Mesendoderm (in vitro differentiated cells): ENCODE data around the gene GGTLC2.
"Not testable (repeated sequence)": the region's sequence is repeated elsewhere in the genome, so short reads cannot be mapped to it uniquely, and the experiment has no call there.

Source experiments
- DNase-seq: peaks from one replicate; pipeline ENCODE4 v3.0.0; 2013
- H2AK5ac ChIP-seq: 2 replicates; pipeline ENCODE4 v1.6.1; 2013; ENCODE audit warnings: low read length, inconsistent platforms
- H2BK120ac ChIP-seq: 2 replicates; pipeline ENCODE4 v1.6.1; 2013; ENCODE audit warnings: low read depth, mild to moderate bottlenecking, low read length, moderate library complexity, mixed read lengths
- H2BK15ac ChIP-seq: replicated peaks from 2 replicates; pipeline ENCODE4 v1.6.1; 2013; ENCODE audit warnings: low read depth, mild to moderate bottlenecking, moderate library complexity
- H2BK5ac ChIP-seq: 2 replicates; pipeline ENCODE4 v1.6.1; 2013; ENCODE audit warnings: low read length, inconsistent platforms
- H3K18ac ChIP-seq: 2 replicates; pipeline ENCODE4 v1.6.1; 2013; ENCODE audit warnings: mild to moderate bottlenecking, low read length, mixed read lengths
- H3K23ac ChIP-seq: one replicate; pipeline ENCODE4 v1.6.1; 2013; ENCODE audit warnings: low read length
- H3K27ac ChIP-seq: 2 replicates; pipeline ENCODE4 v1.5.1; 2013; ENCODE audit warnings: low read depth, mild to moderate bottlenecking, inconsistent platforms, low read length, moderate library complexity
- H3K27me3 ChIP-seq: 2 replicates; pipeline ENCODE4 v1.6.1; 2013; ENCODE audit warnings: low read length, control low read depth, mild to moderate bottlenecking, inconsistent platforms; ENCODE audit not compliant: insufficient read depth, poor library complexity
- H3K36me3 ChIP-seq: 2 replicates; pipeline ENCODE4 v1.6.1; 2013; ENCODE audit warnings: low read length, inconsistent platforms; ENCODE audit not compliant: control insufficient read depth, insufficient read depth
- H3K4ac ChIP-seq: one replicate; pipeline ENCODE4 v1.6.1; 2013; ENCODE audit warnings: low read depth, mild to moderate bottlenecking, low read length, moderate library complexity
- H3K4me1 ChIP-seq: 2 replicates; pipeline ENCODE4 v1.6.1; 2013; ENCODE audit warnings: low read depth, low read length, inconsistent platforms; ENCODE audit not compliant: control insufficient read depth
- H3K4me2 ChIP-seq: 2 replicates; pipeline ENCODE4 v1.6.1; 2013; ENCODE audit warnings: low read length
- H3K4me3 ChIP-seq: 2 replicates; pipeline ENCODE4 v1.5.1; 2013; ENCODE audit warnings: mild to moderate bottlenecking, low read length
- H3K56ac ChIP-seq: one replicate; pipeline ENCODE4 v1.6.1; 2013; ENCODE audit warnings: low read length
- H3K79me1 ChIP-seq: 2 replicates; pipeline ENCODE4 v1.6.1; 2013; ENCODE audit warnings: low read length, inconsistent platforms
- H3K79me2 ChIP-seq: 2 replicates; pipeline ENCODE4 v1.6.1; 2013; ENCODE audit warnings: mild to moderate bottlenecking, low read length; ENCODE audit not compliant: control insufficient read depth, insufficient read depth
- H3K9ac ChIP-seq: 2 replicates; pipeline ENCODE4 v1.6.1; 2013; ENCODE audit warnings: low read length, inconsistent platforms
- H4K5ac ChIP-seq: one replicate; pipeline ENCODE4 v1.6.1; 2013; ENCODE audit warnings: low read length
- H4K8ac ChIP-seq: one replicate; pipeline ENCODE4 v1.6.1; 2013; ENCODE audit warnings: low read depth, mild to moderate bottlenecking, control low read depth, low read length, moderate library complexity
- WGBS: extraction: QIAGEN DNeasy Blood & Tissue Kit; methylation state at CpG from one replicate; pipeline ENCODE4 v1.1.7; 2013; ENCODE audit warnings: low lambda C conversion rate, missing lambda C conversion rate; ENCODE audit not compliant: insufficient coverage; ENCODE audit errors: extremely low coverage; 5-methylcytosine and 5-hydroxymethylcytosine counted together

Gene GGTLC2

GRCh38 chr22:22686202-22687115 is 42.0 kb downstream of the GGTLC2 start:
- H3K4ac ChIP-seq, H2AK5ac ChIP-seq, H3K27me3 ChIP-seq, H3K4me3 ChIP-seq, H3K79me1 ChIP-seq, H3K79me2 ChIP-seq, H3K56ac ChIP-seq, H3K4me1 ChIP-seq, H4K8ac ChIP-seq, H2BK120ac ChIP-seq, H2BK5ac ChIP-seq, H3K27ac ChIP-seq, H3K9ac ChIP-seq, H4K5ac ChIP-seq, H3K4me2 ChIP-seq, H3K36me3 ChIP-seq, DNase-seq, H2BK15ac ChIP-seq, H3K23ac ChIP-seq, H3K18ac ChIP-seq: not testable (repeated sequence)
- WGBS = no CpG with 5 or more reads among the region's 8 CpGs

GRCh38 chr22:22687638-22688500 is 43.5 kb downstream of the GGTLC2 start:
- H3K23ac ChIP-seq = no peak overlapping the region
- no peak overlapping the region for H3K4ac ChIP-seq
- H3K18ac ChIP-seq = no peak overlapping the region
- no peak overlapping the region for H3K4me2 ChIP-seq
- H2BK15ac ChIP-seq = no peak overlapping the region
- DNase-seq = peak; percentile 41
- WGBS = no CpG with 5 or more reads among the region's 4 CpGs
- no peaks in the 10 kb centered on the region for H3K79me1 ChIP-seq
- no peak overlapping the region for H2BK5ac ChIP-seq
- H2AK5ac ChIP-seq = no peak overlapping the region
- no peak overlapping the region for H4K8ac ChIP-seq
- no peaks in the 10 kb centered on the region for H3K36me3 ChIP-seq
- no peak overlapping the region for H4K5ac ChIP-seq
- H3K4me1 ChIP-seq = no peaks in the 10 kb centered on the region
- H3K56ac ChIP-seq = no peak overlapping the region
- H2BK120ac ChIP-seq = no peak overlapping the region
- no peaks in the 10 kb centered on the region for H3K79me2 ChIP-seq
- H3K27me3 ChIP-seq = no peaks in the 10 kb centered on the region
- no peak overlapping the region for H3K27ac ChIP-seq
- no peak overlapping the region for H3K4me3 ChIP-seq
- no peak overlapping the region for H3K9ac ChIP-seq

DNA sequence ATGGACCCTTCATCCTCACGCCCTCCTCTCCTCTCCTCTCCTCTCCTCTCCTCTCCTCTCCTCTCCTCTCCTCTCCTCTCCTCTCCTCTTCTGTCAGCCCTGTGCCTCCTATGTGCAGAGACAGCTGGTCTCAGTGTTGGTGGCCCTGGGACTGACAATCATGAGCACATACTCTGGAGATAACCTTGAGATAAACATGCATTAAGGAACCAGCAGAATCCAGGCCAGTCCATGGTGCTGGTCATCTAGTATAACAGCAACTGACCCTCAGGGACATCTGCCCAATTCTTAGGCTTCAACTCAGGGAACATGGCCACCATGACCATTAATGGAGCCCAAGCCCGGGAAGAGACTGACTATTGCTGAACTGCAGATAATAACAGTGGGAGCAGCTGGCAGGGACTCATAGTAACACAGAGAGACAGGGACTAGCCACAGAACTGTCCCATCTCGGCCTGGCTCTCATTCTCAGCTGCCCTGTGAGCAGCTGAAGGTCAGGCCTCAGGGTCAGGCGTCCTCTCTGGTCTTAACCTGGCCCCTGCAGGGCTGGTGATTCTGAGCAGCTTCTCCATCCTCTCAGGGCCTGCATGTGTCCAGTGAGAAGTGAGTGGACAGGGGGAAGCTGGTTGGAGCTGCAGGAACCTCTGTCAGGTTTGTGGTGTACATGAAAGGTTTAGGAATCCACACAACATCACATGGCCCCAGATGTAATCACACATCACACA is 45.4 kb downstream of the GGTLC2 start:
- no peak overlapping the region for H2AK5ac ChIP-seq
- H3K79me1 ChIP-seq = no peaks in the 10 kb centered on the region
- no peaks in the 10 kb centered on the region for H3K27me3 ChIP-seq
- no CpG with 5 or more reads among the region's 4 CpGs for WGBS
- no peak overlapping the region for H4K5ac ChIP-seq
- no peak overlapping the region for H3K18ac ChIP-seq
- no peak for DNase-seq
- no peaks in the 10 kb centered on the region for H3K36me3 ChIP-seq
- no peaks in the 10 kb centered on the region for H3K79me2 ChIP-seq
- no peaks in the 10 kb centered on the region for H3K4me1 ChIP-seq
- H2BK15ac ChIP-seq = no peak overlapping the region
- H4K8ac ChIP-seq = no peak overlapping the region
- no peak overlapping the region for H3K23ac ChIP-seq
- no peak overlapping the region for H3K9ac ChIP-seq
- no peak overlapping the region for H2BK5ac ChIP-seq
- H3K4me2 ChIP-seq = no peak overlapping the region
- H3K4ac ChIP-seq = no peak overlapping the region
- H3K56ac ChIP-seq = no peak overlapping the region
- no peak overlapping the region for H3K27ac ChIP-seq
- H2BK120ac ChIP-seq = no peak overlapping the region
- no peak overlapping the region for H3K4me3 ChIP-seq

DNA sequence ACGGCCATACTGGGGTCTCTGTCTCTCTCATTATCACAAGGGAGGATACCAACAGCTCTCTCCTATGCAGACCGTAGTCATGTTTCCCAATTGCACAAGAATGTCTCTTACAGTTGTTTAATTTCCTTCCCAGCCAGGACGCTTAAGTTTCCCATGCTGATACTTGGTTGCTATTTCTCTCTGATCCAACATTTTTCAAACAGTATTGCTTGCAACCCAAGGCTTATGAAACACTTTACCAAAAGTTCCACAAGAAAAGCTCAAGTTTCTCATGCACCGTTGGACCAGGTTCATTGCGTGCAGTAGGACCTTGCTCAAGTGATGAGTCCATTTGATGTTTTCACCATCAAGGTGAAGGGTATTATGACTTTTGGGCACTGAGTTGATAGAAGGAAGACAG is 46.6 kb downstream of the GGTLC2 start:
- no peak overlapping the region for H3K27ac ChIP-seq
- H3K56ac ChIP-seq = no peak overlapping the region
- no peak overlapping the region for H2BK5ac ChIP-seq
- H3K27me3 ChIP-seq = no peaks in the 10 kb centered on the region
- no peak overlapping the region for H4K5ac ChIP-seq
- no peak overlapping the region for H3K9ac ChIP-seq
- H3K79me1 ChIP-seq = no peaks in the 10 kb centered on the region
- H2BK120ac ChIP-seq = no peak overlapping the region
- H3K4me3 ChIP-seq = no peak overlapping the region
- H3K4ac ChIP-seq = no peak overlapping the region
- no peak overlapping the region for H3K23ac ChIP-seq
- H4K8ac ChIP-seq = no peak overlapping the region
- no peaks in the 10 kb centered on the region for H3K36me3 ChIP-seq
- no peak overlapping the region for H2AK5ac ChIP-seq
- no peaks in the 10 kb centered on the region for H3K79me2 ChIP-seq
- no peak overlapping the region for H3K4me2 ChIP-seq
- no peak overlapping the region for H2BK15ac ChIP-seq
- no peak overlapping the region for H3K18ac ChIP-seq
- no peak for DNase-seq
- WGBS = no CpG with 5 or more reads among the region's 5 CpGs
- H3K4me1 ChIP-seq = no peaks in the 10 kb centered on the region

GRCh38 chr22:22691716-22692701 is 47.6 kb downstream of the GGTLC2 start:
- Histone ChIP-seq H3K23ac (no peak overlapping the region), H3K27me3 (no peaks in the 10 kb centered on the region), H3K79me1 (no peaks in the 10 kb centered on the region), H3K27ac (no peak overlapping the region), H3K4ac (no peak overlapping the region), H2BK15ac (no peak overlapping the region), H2BK120ac (no peak overlapping the region), H2BK5ac (no peak overlapping the region), H2AK5ac (no peak overlapping the region), H3K36me3 (no peaks in the 10 kb centered on the region), H3K4me2 (no peak overlapping the region), H4K5ac (no peak overlapping the region), H3K56ac (no peak overlapping the region), H3K4me1 (no peaks in the 10 kb centered on the region), H4K8ac (no peak overlapping the region), H3K79me2 (no peaks in the 10 kb centered on the region), H3K9ac (no peak overlapping the region), H3K4me3 (no peak overlapping the region), H3K18ac (no peak overlapping the region)
- no CpG with 5 or more reads among the region's 8 CpGs for WGBS
- DNase-seq = no peak
